Esophagus muscularis mucosa (tissue), 4 donors: Measurements from ENCODE around the gene SENP1.

Experiments used
- CTCF ChIP-seq, 3 experiments: fragments of 200-600 bp in 2 of 3; fragments of 450-650 bp in 1 of 3; sonication (generic) in 2 of 3; IDR thresholded peaks; one replicate each; pipeline ENCODE4 v1.5.1; 2017 to 2019; ENCODE audit warnings: antibody characterized with exemption in 3 of 3, mild to moderate bottlenecking in 2 of 3, moderate library complexity in 1 of 3
- EP300 ChIP-seq: sonication (generic); formaldehyde crosslinking; IDR thresholded peaks from one replicate; pipeline ENCODE4 v1.6.1; 2017; ENCODE audit warnings: antibody characterized with exemption
- POLR2A ChIP-seq: fragments of 450-650 bp; IDR thresholded peaks from one replicate; pipeline ENCODE4 v1.6.1; 2017; ENCODE audit warnings: antibody characterized with exemption, moderate library complexity, mild to moderate bottlenecking, low read depth

GRCh38 chr12:48030173-48030650, 75.7 kb downstream of the SENP1 start:
- TF ChIP-seq POLR2A: no peak
- no peak for TF ChIP-seq CTCF (IDR thresholded peaks at IDR 0.05)
- TF ChIP-seq EP300: no peak
